Neural cell (in vitro differentiated cells): ENCODE results near the gene OTOG. TPM values are rescaled to one million over a fixed set of nuclear protein-coding genes. Genes with fewer than 3 reads are reported as not detected.

Experiments
- H2AFZ ChIP-seq: fragments of 200-600, 300-800 bp; sonication (generic), shearing (Covaris generic); 2 replicates; pipeline ENCODE4 v1.6.0; 2014; ENCODE audit warnings: low read depth, mild to moderate bottlenecking, antibody characterized with exemption, low read length, moderate library complexity
- H3F3A ChIP-seq: fragments of 200-600 bp; shearing (Covaris generic); 2 replicates; pipeline ENCODE4 v1.6.1; 2016; ENCODE audit warnings: mild to moderate bottlenecking, moderate library complexity, mixed read lengths, antibody characterized with exemption, low read length; ENCODE audit not compliant: insufficient read depth, poor library complexity, severe bottlenecking
- H3K27ac ChIP-seq: fragments of 200-600, 300-800 bp; sonication (generic), shearing (Covaris generic); 2 replicates; pipeline ENCODE4 v1.5.1; 2014; ENCODE audit warnings: mild to moderate bottlenecking, low read length, moderate library complexity
- H3K27me3 ChIP-seq: fragments of 300-800, 200-600 bp; sonication (generic), shearing (Covaris generic); 2 replicates; pipeline ENCODE4 v1.6.0; 2014; ENCODE audit warnings: mild to moderate bottlenecking, low read depth, low read length, moderate library complexity; ENCODE audit not compliant: insufficient read depth
- H3K36me3 ChIP-seq: fragments of 300-800, 200-600 bp; sonication (generic), shearing (Covaris generic); 2 replicates; pipeline ENCODE4 v1.5.1; 2014; ENCODE audit warnings: mild to moderate bottlenecking, antibody characterized with exemption, low read length, moderate library complexity; ENCODE audit not compliant: insufficient read depth
- H3K4me2 ChIP-seq: fragments of 300-800, 200-600 bp; sonication (generic), shearing (Covaris generic); 2 replicates; pipeline ENCODE4 v1.6.0; 2014; ENCODE audit warnings: mild to moderate bottlenecking, low read length
- H3K4me3 ChIP-seq: fragments of 300-800, 200-600 bp; sonication (generic), shearing (Covaris generic); 2 replicates; pipeline ENCODE4 v1.5.1; 2014; ENCODE audit warnings: mild to moderate bottlenecking, low read length, moderate library complexity
- H3K79me2 ChIP-seq: fragments of 200-600 bp; shearing (Covaris generic); replicated peaks from 2 replicates; pipeline ENCODE4 v1.6.0; 2014; ENCODE audit warnings: mild to moderate bottlenecking, low read length, moderate library complexity; ENCODE audit not compliant: insufficient read depth
- H3K9ac ChIP-seq: fragments of 300-800, 200-600 bp; sonication (generic), shearing (Covaris generic); 2 replicates; pipeline ENCODE4 v1.6.1; 2016; ENCODE audit warnings: mild to moderate bottlenecking, low read length, mixed read lengths
- H3K9me2 ChIP-seq: fragments of 200-600 bp; shearing (Covaris generic); 2 replicates; pipeline ENCODE4 v1.6.1; 2016; ENCODE audit warnings: mild to moderate bottlenecking, low read length, mixed read lengths; ENCODE audit not compliant: insufficient read depth
- H3K9me3 ChIP-seq: fragments of 200-600, 300-800 bp; sonication (generic), shearing (Covaris generic); 2 replicates; pipeline ENCODE4 v1.6.1; 2016; ENCODE audit warnings: mild to moderate bottlenecking, mixed run types, low read length, moderate library complexity, mixed read lengths
- H4K20me1 ChIP-seq: fragments of 200-600 bp; shearing (Covaris generic); 2 replicates; pipeline ENCODE4 v1.6.1; 2016; ENCODE audit warnings: mild to moderate bottlenecking, mixed run types; ENCODE audit not compliant: insufficient read depth
- EP300 ChIP-seq: fragments of 450-650 bp; conservative IDR thresholded peaks from 2 replicates; pipeline ENCODE4 v1.6.1; 2014; ENCODE audit warnings: antibody characterized with exemption, mild to moderate bottlenecking, moderate library complexity; ENCODE audit not compliant: poor library complexity, severe bottlenecking
- EZH2 ChIP-seq: fragments of 200-600, 300-800 bp; shearing (Covaris generic), sonication (generic); IDR thresholded peaks from 2 replicates; pipeline ENCODE4 v1.6.1; 2014; ENCODE audit warnings: antibody characterized with exemption, low read length, borderline replicate concordance, mild to moderate bottlenecking; ENCODE audit not compliant: insufficient read depth, poor library complexity, severe bottlenecking
- MXI1 ChIP-seq: fragments of 450-650 bp; conservative IDR thresholded peaks from 2 replicates; pipeline ENCODE4 v1.6.1; 2014; ENCODE audit warnings: antibody characterized with exemption, mild to moderate bottlenecking; ENCODE audit not compliant: poor library complexity, severe bottlenecking
- POLR2AphosphoS5 ChIP-seq: IDR thresholded peaks from 2 replicates; pipeline ENCODE4 v1.6.1; 2012
- RAD21 ChIP-seq: fragments of 450-650 bp; conservative IDR thresholded peaks from 2 replicates; pipeline ENCODE4 v1.6.1; 2014; ENCODE audit warnings: antibody characterized with exemption, mild to moderate bottlenecking, moderate library complexity
- SMC3 ChIP-seq: fragments of 450-650 bp; conservative IDR thresholded peaks from 2 replicates; pipeline ENCODE4 v1.6.1; 2014; ENCODE audit warnings: antibody characterized with exemption, mild to moderate bottlenecking, moderate library complexity; ENCODE audit not compliant: poor library complexity
- TAF1 ChIP-seq: IDR thresholded peaks from 2 replicates; pipeline ENCODE4 v1.6.1; 2012; ENCODE audit warnings: low read depth
- polyA plus RNA-seq: library from polyadenylated mRNA; depleted of rRNA; stranded (reverse); fragments of >200 nt; gene quantifications from 2 replicates; pipeline ENCODE4 v1.2.3, GENCODE V29; 2014
- TF ChIP-seq, protein P1 (sequence below): fragments of 450-650 bp; IDR thresholded peaks from 2 replicates; pipeline ENCODE4 v1.5.1; 2014; ENCODE audit warnings: antibody characterized with exemption, mild to moderate bottlenecking, moderate library complexity; ENCODE audit not compliant: poor library complexity, severe bottlenecking
- TF ChIP-seq, protein P2 (sequence below): IDR thresholded peaks from 2 replicates; pipeline ENCODE4 v1.6.1; 2012; ENCODE audit warnings: borderline replicate concordance

Gene OTOG
- polyA plus RNA-seq, 1 donor from 2014 or later, result not detected

DNA sequence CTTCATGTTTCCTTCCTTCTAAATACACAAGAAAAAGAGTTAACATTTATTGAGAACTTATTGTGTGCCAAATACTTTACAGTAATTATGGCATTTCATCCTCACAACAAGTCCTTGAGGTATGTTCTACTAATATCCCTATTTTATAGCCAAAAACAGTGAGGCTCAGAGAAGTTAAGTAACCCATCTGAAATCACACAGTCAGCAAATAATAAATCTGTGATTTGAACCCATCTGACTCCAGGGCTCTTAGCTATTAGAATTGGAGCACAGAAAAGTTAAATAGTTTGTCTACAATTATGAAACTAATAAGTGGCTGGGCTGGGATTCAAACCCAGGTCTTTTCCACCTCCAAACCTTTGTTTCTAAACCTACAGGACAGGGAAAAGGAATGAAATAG is 135.8 kb downstream of the OTOG start:
- no peaks in the 10 kb centered on the region for H3K79me2 ChIP-seq
- no peak overlapping the region for H3K9ac ChIP-seq
- H3K27me3 ChIP-seq, result no peaks in the 10 kb centered on the region
- no peaks in the 10 kb centered on the region for H4K20me1 ChIP-seq
- no peak overlapping the region for H2AFZ ChIP-seq
- H3K36me3 ChIP-seq, result no peaks in the 10 kb centered on the region
- H3F3A ChIP-seq, result no peaks in the 10 kb centered on the region
- no peak overlapping the region for H3K4me2 ChIP-seq
- H3K9me2 ChIP-seq, result no peaks in the 10 kb centered on the region
- H3K9me3 ChIP-seq, result no peaks in the 10 kb centered on the region
- no peak overlapping the region for H3K27ac ChIP-seq
- TF ChIP-seq RAD21 (no peak), TAF1 (no peak), MXI1 (no peak), POLR2AphosphoS5 (no peak), SMC3 (no peak), EP300 (no peak)
- TF ChIP-seq, protein P1, sequence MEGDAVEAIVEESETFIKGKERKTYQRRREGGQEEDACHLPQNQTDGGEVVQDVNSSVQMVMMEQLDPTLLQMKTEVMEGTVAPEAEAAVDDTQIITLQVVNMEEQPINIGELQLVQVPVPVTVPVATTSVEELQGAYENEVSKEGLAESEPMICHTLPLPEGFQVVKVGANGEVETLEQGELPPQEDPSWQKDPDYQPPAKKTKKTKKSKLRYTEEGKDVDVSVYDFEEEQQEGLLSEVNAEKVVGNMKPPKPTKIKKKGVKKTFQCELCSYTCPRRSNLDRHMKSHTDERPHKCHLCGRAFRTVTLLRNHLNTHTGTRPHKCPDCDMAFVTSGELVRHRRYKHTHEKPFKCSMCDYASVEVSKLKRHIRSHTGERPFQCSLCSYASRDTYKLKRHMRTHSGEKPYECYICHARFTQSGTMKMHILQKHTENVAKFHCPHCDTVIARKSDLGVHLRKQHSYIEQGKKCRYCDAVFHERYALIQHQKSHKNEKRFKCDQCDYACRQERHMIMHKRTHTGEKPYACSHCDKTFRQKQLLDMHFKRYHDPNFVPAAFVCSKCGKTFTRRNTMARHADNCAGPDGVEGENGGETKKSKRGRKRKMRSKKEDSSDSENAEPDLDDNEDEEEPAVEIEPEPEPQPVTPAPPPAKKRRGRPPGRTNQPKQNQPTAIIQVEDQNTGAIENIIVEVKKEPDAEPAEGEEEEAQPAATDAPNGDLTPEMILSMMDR, result no peak
- TF ChIP-seq, protein P2, sequence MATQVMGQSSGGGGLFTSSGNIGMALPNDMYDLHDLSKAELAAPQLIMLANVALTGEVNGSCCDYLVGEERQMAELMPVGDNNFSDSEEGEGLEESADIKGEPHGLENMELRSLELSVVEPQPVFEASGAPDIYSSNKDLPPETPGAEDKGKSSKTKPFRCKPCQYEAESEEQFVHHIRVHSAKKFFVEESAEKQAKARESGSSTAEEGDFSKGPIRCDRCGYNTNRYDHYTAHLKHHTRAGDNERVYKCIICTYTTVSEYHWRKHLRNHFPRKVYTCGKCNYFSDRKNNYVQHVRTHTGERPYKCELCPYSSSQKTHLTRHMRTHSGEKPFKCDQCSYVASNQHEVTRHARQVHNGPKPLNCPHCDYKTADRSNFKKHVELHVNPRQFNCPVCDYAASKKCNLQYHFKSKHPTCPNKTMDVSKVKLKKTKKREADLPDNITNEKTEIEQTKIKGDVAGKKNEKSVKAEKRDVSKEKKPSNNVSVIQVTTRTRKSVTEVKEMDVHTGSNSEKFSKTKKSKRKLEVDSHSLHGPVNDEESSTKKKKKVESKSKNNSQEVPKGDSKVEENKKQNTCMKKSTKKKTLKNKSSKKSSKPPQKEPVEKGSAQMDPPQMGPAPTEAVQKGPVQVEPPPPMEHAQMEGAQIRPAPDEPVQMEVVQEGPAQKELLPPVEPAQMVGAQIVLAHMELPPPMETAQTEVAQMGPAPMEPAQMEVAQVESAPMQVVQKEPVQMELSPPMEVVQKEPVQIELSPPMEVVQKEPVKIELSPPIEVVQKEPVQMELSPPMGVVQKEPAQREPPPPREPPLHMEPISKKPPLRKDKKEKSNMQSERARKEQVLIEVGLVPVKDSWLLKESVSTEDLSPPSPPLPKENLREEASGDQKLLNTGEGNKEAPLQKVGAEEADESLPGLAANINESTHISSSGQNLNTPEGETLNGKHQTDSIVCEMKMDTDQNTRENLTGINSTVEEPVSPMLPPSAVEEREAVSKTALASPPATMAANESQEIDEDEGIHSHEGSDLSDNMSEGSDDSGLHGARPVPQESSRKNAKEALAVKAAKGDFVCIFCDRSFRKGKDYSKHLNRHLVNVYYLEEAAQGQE, result no peak
- H3K4me3 ChIP-seq, result no peak overlapping the region

DNA sequence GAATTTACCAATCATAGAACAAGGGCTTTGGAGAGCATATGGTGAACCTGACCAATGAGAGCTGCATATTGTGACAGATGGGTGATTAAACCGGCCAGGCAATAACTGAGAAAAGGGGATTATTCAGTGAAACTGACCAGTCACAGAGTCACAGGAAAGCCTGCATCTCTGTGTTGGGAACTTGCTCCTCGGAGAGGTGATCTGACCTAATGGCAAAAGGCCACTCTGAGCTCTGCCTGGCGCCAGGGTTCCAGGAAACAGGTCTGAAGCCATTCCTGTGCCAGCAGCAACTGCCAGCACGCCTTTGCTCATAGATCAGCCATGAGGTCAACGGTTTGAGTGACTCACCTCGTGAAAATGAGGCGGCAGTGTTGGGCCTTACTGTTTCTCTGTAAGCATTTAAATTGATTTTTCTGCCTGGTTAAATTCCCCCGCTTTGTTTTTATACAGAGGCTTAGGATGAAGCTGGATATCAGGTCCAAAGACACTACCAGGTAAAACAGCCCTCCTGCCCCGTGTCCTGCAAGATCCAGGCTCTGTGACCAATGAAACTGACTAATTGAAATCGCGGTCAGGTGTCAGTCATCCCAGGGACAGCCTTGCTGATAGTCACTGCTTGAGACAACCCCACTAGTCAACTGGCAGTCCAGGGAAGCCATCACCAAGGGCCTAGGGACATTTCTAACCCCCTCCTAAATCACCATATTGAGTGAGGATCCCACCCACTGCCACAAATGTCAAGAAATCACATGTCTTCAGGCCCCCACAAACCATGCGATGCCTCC is 136.5 kb downstream of the OTOG start:
- no peak overlapping the region for H3K27ac ChIP-seq
- no peaks in the 10 kb centered on the region for H3K27me3 ChIP-seq
- no peak overlapping the region for H3K4me3 ChIP-seq
- H3K79me2 ChIP-seq, result no peaks in the 10 kb centered on the region
- no peak overlapping the region for H3K4me2 ChIP-seq
- no peak overlapping the region for H2AFZ ChIP-seq
- H3F3A ChIP-seq, result no peaks in the 10 kb centered on the region
- no peaks in the 10 kb centered on the region for H3K9me3 ChIP-seq
- no peaks in the 10 kb centered on the region for H4K20me1 ChIP-seq
- no peak for TF ChIP-seq TAF1
- no peak for TF ChIP-seq EZH2
- TF ChIP-seq MXI1, result no peak
- no peak for TF ChIP-seq EP300
- TF ChIP-seq, protein P1, result no peak
- no peak for TF ChIP-seq POLR2AphosphoS5
- no peak for TF ChIP-seq RAD21
- TF ChIP-seq, protein P2, result no peak
- no peak for TF ChIP-seq SMC3
- H3K9ac ChIP-seq, result no peak overlapping the region
- H3K9me2 ChIP-seq, result no peaks in the 10 kb centered on the region
- H3K36me3 ChIP-seq, result no peaks in the 10 kb centered on the region
